NCI-H82 treated with DMSO at 0.1 percent for 48 hours (cell line): ENCODE measurements around the gene SYTL1.

Experiments
- DNase-seq: peaks from one replicate; lab custom pipeline; 2025; ENCODE audit not compliant: unreplicated experiment; lab: John Stamatoyannopoulos, UW

The SYTL1 gene

DNA sequence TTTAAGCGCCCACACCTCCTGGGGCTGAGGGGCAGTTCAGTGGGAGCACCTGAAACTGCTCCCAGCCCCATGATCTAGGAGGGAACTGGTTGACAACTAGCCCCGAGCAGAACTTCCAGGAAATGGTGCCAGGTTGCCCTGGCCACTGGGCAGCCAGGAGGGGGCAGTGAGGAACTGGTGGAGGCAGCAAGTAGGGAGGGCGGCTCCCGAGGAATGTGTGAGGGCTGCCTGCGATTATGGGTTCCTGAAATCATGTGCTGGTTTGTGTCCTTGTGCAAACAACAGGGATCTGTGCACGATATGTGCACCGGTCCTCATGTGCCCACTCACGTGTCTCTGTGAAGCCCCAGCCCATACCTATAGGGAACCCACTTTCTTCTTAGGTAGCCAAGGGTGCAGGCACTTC lies 60.5 kb downstream of the SYTL1 start:
- no peak for DNase-seq

GRCh38 chr1:27403065-27403726 lies 61.4 kb downstream of the SYTL1 start:
- DNase-seq, result no peak
